HFFc6 (cell line): ENCODE data around the gene CCDC106. TPM values are rescaled to one million over a fixed set of nuclear protein-coding genes. Genes with fewer than 3 reads are reported as not detected.

Experiments used
- DNase-seq: peaks from one replicate; pipeline ENCODE4 v3.0.0-alpha.2; 2018
- H3K27ac Mint-ChIP-seq: 2 replicates; pipeline ENCODE4 v1.8.0; 2020; ENCODE audit warnings: mild to moderate bottlenecking, mixed read lengths
- H3K27me3 Mint-ChIP-seq: 2 replicates; pipeline ENCODE4 v1.8.0; 2021; ENCODE audit warnings: mild to moderate bottlenecking, moderate library complexity, mixed read lengths; ENCODE audit not compliant: insufficient read depth
- H3K36me3 Mint-ChIP-seq: 2 replicates; pipeline ENCODE4 v1.8.0; 2021; ENCODE audit warnings: low read depth, mixed read lengths
- H3K4me1 Mint-ChIP-seq: 2 replicates; pipeline ENCODE4 v1.8.0; 2020; ENCODE audit warnings: low read depth, mixed read lengths
- H3K4me3 Mint-ChIP-seq: 2 replicates; pipeline ENCODE4 v1.8.0; 2020; ENCODE audit warnings: mild to moderate bottlenecking, moderate library complexity, mixed read lengths
- H3K9me3 Mint-ChIP-seq: 2 replicates; pipeline ENCODE4 v1.8.0; 2020; ENCODE audit warnings: mild to moderate bottlenecking, mixed read lengths
- CTCF ChIP-seq: fragments of 200-600 bp; sonication (generic); IDR thresholded peaks from 2 replicates; pipeline ENCODE4 v1.5.0; 2021; ENCODE audit warnings: antibody characterized with exemption, mild to moderate bottlenecking
- total RNA-seq, 6 experiments: library from RNA; stranded (reverse); fragmentation: NEBNext Ultra II Directional; extraction: Animal tissue kit (Norgen Biotek cat#: 25700); gene quantifications; 2 replicates in 1 of 6; 3 replicates in 5 of 6; pipeline ENCODE4 v1.2.3, GENCODE V29; 2021

Gene CCDC106
- total RNA-seq, 6 experiments from 2014 or later, result 12.9 to 17.4 (median 14.0) TPM

- Mint-ChIP-seq H3K27me3 (peaks cover 1% of the 10 kb centered on the region; the same call in 1 of the 2 replicates), H3K4me3 (no peak overlapping the region), H3K27ac (no peak overlapping the region), H3K4me1 (peaks cover 16% of the 10 kb centered on the region), H3K9me3 (peaks cover 7% of the 10 kb centered on the region), H3K36me3 (peaks cover 39% of the 10 kb centered on the region)
- no peak for TF ChIP-seq CTCF
- no peak for DNase-seq
Observed at GRCh38 chr19:55611983-55612645, 35.9 kb upstream of the CCDC106 start.

DNA sequence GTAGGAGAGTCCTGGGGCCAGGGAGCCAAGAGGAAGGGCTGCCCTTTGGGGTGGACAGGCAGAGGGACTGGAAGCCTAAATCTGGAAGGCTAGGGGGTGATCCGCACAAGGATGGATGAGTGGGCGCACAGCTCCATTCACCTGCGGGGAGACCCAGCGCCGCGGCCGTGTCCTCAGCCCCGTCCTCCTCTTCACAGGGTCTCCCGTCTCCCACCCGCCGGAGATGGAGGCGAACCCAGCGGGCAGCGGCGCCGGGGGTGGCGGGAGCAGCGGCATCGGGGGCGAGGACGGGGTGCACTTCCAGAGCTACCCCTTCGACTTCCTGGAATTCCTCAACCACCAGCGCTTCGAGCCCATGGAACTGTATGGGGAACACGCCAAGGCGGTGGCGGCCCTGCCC lies 34.6 kb upstream of the CCDC106 start:
- Mint-ChIP-seq H3K4me1 (peaks cover 4% of the 10 kb centered on the region; the same call in 1 of the 2 replicates), H3K36me3 (peaks cover 37% of the 10 kb centered on the region), H3K9me3 (peaks cover 7% of the 10 kb centered on the region), H3K27me3 (peaks cover 1% of the 10 kb centered on the region; the same call in 1 of the 2 replicates), H3K27ac (no peak overlapping the region), H3K4me3 (no peak overlapping the region)
- no peak for DNase-seq
- TF ChIP-seq CTCF, result no peak

DNA sequence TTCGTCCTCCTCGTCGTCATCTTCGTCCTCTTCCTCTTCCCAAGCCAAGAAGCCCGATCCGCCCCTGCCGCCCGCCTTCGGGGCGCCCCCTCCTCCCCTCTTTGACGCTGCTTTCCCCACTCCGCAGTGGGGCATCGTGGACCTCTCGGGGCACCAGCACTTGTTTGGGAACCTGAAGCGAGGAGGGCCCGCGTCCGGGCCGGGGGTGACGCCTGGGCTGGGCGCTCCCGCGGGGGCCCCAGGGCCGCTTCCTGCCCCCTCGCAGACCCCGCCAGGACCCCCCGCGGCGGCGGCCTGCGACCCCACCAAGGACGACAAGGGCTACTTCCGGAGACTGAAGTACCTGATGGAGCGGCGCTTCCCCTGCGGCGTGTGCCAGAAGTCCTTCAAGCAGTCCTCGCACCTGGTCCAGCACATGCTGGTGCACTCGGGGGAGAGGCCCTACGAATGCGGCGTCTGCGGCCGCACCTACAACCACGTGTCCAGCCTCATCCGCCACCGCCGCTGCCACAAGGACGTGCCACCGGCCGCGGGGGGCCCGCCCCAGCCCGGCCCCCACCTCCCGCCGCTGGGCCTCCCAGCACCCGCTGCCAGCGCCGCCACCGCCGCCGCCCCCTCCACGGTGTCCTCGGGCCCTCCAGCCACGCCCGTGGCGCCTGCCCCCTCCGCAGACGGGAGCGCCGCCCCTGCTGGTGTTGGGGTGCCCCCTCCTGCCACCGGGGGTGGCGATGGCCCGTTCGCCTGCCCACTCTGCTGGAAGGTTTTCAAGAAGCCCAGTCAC lies 33.9 kb upstream of the CCDC106 start:
- Mint-ChIP-seq H3K27me3 (peaks cover 1% of the 10 kb centered on the region; the same call in 1 of the 2 replicates), H3K9me3 (peaks cover 7% of the 10 kb centered on the region), H3K36me3 (peaks cover 32% of the 10 kb centered on the region), H3K4me1 (no peaks in the 10 kb centered on the region; the same call in 1 of the 2 replicates), H3K27ac (no peak overlapping the region), H3K4me3 (no peak overlapping the region)
- TF ChIP-seq CTCF, result no peak
- no peak for DNase-seq

DNA sequence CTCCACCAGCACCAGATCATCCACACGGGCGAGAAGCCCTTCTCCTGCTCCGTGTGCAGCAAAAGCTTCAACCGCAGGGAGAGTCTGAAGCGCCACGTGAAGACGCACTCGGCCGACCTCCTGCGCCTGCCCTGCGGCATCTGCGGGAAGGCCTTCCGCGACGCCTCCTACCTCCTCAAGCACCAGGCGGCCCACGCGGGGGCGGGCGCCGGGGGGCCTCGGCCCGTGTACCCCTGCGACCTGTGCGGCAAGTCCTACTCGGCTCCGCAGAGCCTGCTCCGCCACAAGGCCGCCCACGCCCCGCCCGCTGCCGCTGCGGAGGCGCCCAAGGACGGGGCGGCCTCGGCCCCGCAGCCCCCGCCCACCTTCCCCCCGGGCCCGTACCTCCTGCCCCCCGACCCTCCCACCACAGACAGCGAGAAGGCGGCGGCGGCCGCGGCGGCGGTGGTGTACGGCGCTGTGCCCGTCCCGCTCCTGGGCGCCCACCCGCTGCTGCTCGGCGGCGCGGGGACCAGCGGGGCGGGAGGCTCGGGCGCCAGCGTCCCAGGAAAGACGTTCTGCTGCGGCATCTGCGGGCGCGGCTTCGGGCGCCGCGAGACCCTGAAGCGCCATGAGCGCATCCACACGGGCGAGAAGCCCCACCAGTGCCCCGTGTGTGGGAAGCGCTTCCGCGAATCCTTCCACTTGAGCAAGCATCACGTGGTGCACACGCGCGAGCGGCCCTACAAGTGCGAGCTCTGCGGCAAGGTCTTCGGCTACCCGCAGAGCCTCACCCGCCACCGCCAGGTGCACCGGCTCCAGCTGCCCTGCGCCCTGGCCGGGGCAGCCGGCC lies 33.1 kb upstream of the CCDC106 start:
- Mint-ChIP-seq H3K27me3 (peaks cover 1% of the 10 kb centered on the region), H3K27ac (no peak overlapping the region), H3K4me3 (no peak overlapping the region), H3K36me3 (peaks cover 30% of the 10 kb centered on the region), H3K4me1 (peaks cover 8% of the 10 kb centered on the region), H3K9me3 (peaks cover 3% of the 10 kb centered on the region)
- TF ChIP-seq CTCF, result no peak
- no peak for DNase-seq

- Mint-ChIP-seq H3K4me1 (peaks cover 14% of the 10 kb centered on the region), H3K27me3 (peaks cover 4% of the 10 kb centered on the region), H3K9me3 (no peaks in the 10 kb centered on the region), H3K27ac (no peak overlapping the region), H3K36me3 (peaks cover 31% of the 10 kb centered on the region), H3K4me3 (no peak overlapping the region)
- no peak for TF ChIP-seq CTCF
- no peak for DNase-seq
Observed at GRCh38 chr19:55615543-55616394, 32.2 kb upstream of the CCDC106 start.
